T-helper 1 cell treated with Interleukin-12 subunit alpha and Interleukin-12 subunit beta and Interleukin-4 antibody, amounts not matched to agents 30 μg/mL and 1 μg/mL, for 36 hours (primary cell): Measurements from ENCODE around the gene RAP1GAP2.

ENCODE experiments used
- H3K27ac Mint-ChIP-seq: one replicate; pipeline ENCODE4 v1.8.0; 2021; ENCODE audit warnings: mild to moderate bottlenecking, mixed read lengths
- H3K27me3 Mint-ChIP-seq: one replicate; pipeline ENCODE4 v1.8.0; 2021; ENCODE audit warnings: low read depth, mixed read lengths
- H3K36me3 Mint-ChIP-seq: one replicate; pipeline ENCODE4 v1.8.0; 2021; ENCODE audit warnings: low read depth, mixed read lengths
- H3K4me1 Mint-ChIP-seq: one replicate; pipeline ENCODE4 v1.8.0; 2021; ENCODE audit warnings: low read depth, mixed read lengths
- H3K4me3 Mint-ChIP-seq: one replicate; pipeline ENCODE4 v1.8.0; 2021; ENCODE audit warnings: mild to moderate bottlenecking, moderate library complexity, mixed read lengths
- H3K9me3 Mint-ChIP-seq: one replicate; pipeline ENCODE4 v1.8.0; 2021; ENCODE audit warnings: mixed read lengths

The RAP1GAP2 gene

GRCh38 chr17:2797637-2798036 is 1.4 kb downstream of the RAP1GAP2 start:
- Mint-ChIP-seq H3K36me3 (peaks cover 16% of the 10 kb centered on the region), H3K4me3 (peak overlapping the region; percentile 86), H3K27me3 (peaks cover 9% of the 10 kb centered on the region), H3K27ac (peak overlapping the region; percentile 8), H3K4me1 (peaks cover 56% of the 10 kb centered on the region), H3K9me3 (no peaks in the 10 kb centered on the region)

- Mint-ChIP-seq H3K27ac (no peak overlapping the region), H3K27me3 (peaks cover 9% of the 10 kb centered on the region), H3K4me3 (no peak overlapping the region)
Observed at GRCh38 chr17:2798188-2798587, 1.9 kb downstream of the RAP1GAP2 start.

GRCh38 chr17:2798678-2799077 is 2.4 kb downstream of the RAP1GAP2 start:
- Mint-ChIP-seq H3K27me3 (peaks cover 9% of the 10 kb centered on the region), H3K36me3 (peaks cover 22% of the 10 kb centered on the region), H3K4me1 (peaks cover 52% of the 10 kb centered on the region), H3K27ac (no peak overlapping the region), H3K4me3 (no peak overlapping the region), H3K9me3 (no peaks in the 10 kb centered on the region)

More at GRCh38 chr17:2798188-2798587, 1.9 kb downstream of the RAP1GAP2 start:
- Mint-ChIP-seq H3K36me3 (peaks cover 21% of the 10 kb centered on the region), H3K4me1 (peaks cover 56% of the 10 kb centered on the region), H3K9me3 (no peaks in the 10 kb centered on the region)

- H3K27ac Mint-ChIP-seq: no peak overlapping the region
- no peaks in the 10 kb centered on the region for H3K9me3 Mint-ChIP-seq
- peaks cover 6% of the 10 kb centered on the region for H3K27me3 Mint-ChIP-seq
- no peak overlapping the region for H3K4me3 Mint-ChIP-seq
- H3K36me3 Mint-ChIP-seq: peaks cover 21% of the 10 kb centered on the region
- H3K4me1 Mint-ChIP-seq: peaks cover 43% of the 10 kb centered on the region
Observed at GRCh38 chr17:2799653-2800052, 3.4 kb downstream of the RAP1GAP2 start.

GRCh38 chr17:2800367-2800766 is 4.1 kb downstream of the RAP1GAP2 start:
- H3K9me3 Mint-ChIP-seq: no peaks in the 10 kb centered on the region
- peaks cover 6% of the 10 kb centered on the region for H3K27me3 Mint-ChIP-seq
- H3K4me3 Mint-ChIP-seq: no peak overlapping the region
- no peak overlapping the region for H3K27ac Mint-ChIP-seq
- H3K4me1 Mint-ChIP-seq: peaks cover 39% of the 10 kb centered on the region
- H3K36me3 Mint-ChIP-seq: peaks cover 21% of the 10 kb centered on the region

- Mint-ChIP-seq H3K27ac (no peak overlapping the region), H3K27me3 (peaks cover 6% of the 10 kb centered on the region), H3K4me1 (peaks cover 24% of the 10 kb centered on the region), H3K9me3 (no peaks in the 10 kb centered on the region), H3K4me3 (no peak overlapping the region), H3K36me3 (peaks cover 21% of the 10 kb centered on the region)
Observed at GRCh38 chr17:2801841-2802240, 5.6 kb downstream of the RAP1GAP2 start.

GRCh38 chr17:2802574-2802973 is 6.3 kb downstream of the RAP1GAP2 start:
- H3K4me3 Mint-ChIP-seq: no peak overlapping the region
- peaks cover 11% of the 10 kb centered on the region for H3K27me3 Mint-ChIP-seq
- peaks cover 21% of the 10 kb centered on the region for H3K36me3 Mint-ChIP-seq
- peaks cover 20% of the 10 kb centered on the region for H3K4me1 Mint-ChIP-seq
- H3K9me3 Mint-ChIP-seq: no peaks in the 10 kb centered on the region
- H3K27ac Mint-ChIP-seq: no peak overlapping the region

GRCh38 chr17:2803386-2803785 is 7.1 kb downstream of the RAP1GAP2 start:
- Mint-ChIP-seq H3K9me3 (no peaks in the 10 kb centered on the region), H3K4me1 (peaks cover 12% of the 10 kb centered on the region), H3K27ac (no peak overlapping the region), H3K27me3 (peaks cover 11% of the 10 kb centered on the region), H3K4me3 (no peak overlapping the region), H3K36me3 (peaks cover 21% of the 10 kb centered on the region)

GRCh38 chr17:2803971-2804370 is 7.7 kb downstream of the RAP1GAP2 start:
- Mint-ChIP-seq H3K36me3 (peaks cover 19% of the 10 kb centered on the region), H3K4me3 (no peak overlapping the region), H3K9me3 (no peaks in the 10 kb centered on the region), H3K4me1 (peaks cover 10% of the 10 kb centered on the region), H3K27me3 (peaks cover 15% of the 10 kb centered on the region), H3K27ac (no peak overlapping the region)

- Mint-ChIP-seq H3K36me3 (peaks cover 18% of the 10 kb centered on the region), H3K4me1 (peaks cover 4% of the 10 kb centered on the region), H3K4me3 (no peak overlapping the region), H3K9me3 (no peaks in the 10 kb centered on the region), H3K27me3 (peaks cover 15% of the 10 kb centered on the region), H3K27ac (no peak overlapping the region)
Observed at GRCh38 chr17:2804912-2805311, 8.7 kb downstream of the RAP1GAP2 start.

GRCh38 chr17:2805961-2806360 is 9.7 kb downstream of the RAP1GAP2 start:
- no peak overlapping the region for H3K27ac Mint-ChIP-seq
- peaks cover 15% of the 10 kb centered on the region for H3K27me3 Mint-ChIP-seq
- H3K4me3 Mint-ChIP-seq: no peak overlapping the region
- H3K36me3 Mint-ChIP-seq: peaks cover 14% of the 10 kb centered on the region
- H3K4me1 Mint-ChIP-seq: peaks cover 6% of the 10 kb centered on the region
- no peaks in the 10 kb centered on the region for H3K9me3 Mint-ChIP-seq

GRCh38 chr17:2808367-2809335 is 12.4 kb downstream of the RAP1GAP2 start:
- Mint-ChIP-seq H3K4me1 (peaks cover 14% of the 10 kb centered on the region), H3K4me3 (no peak overlapping the region), H3K27me3 (peaks cover 24% of the 10 kb centered on the region), H3K9me3 (no peaks in the 10 kb centered on the region), H3K27ac (no peak overlapping the region), H3K36me3 (peaks cover 5% of the 10 kb centered on the region)

GRCh38 chr17:2809337-2809736 is 13.1 kb downstream of the RAP1GAP2 start:
- Mint-ChIP-seq H3K27me3 (peaks cover 27% of the 10 kb centered on the region), H3K27ac (no peak overlapping the region), H3K4me1 (peaks cover 20% of the 10 kb centered on the region), H3K4me3 (no peak overlapping the region), H3K9me3 (no peaks in the 10 kb centered on the region), H3K36me3 (peaks cover 4% of the 10 kb centered on the region)

GRCh38 chr17:2814049-2814448 is 17.8 kb downstream of the RAP1GAP2 start:
- H3K27ac Mint-ChIP-seq: peak overlapping the region; percentile 75
- H3K9me3 Mint-ChIP-seq: no peaks in the 10 kb centered on the region
- H3K27me3 Mint-ChIP-seq: peaks cover 22% of the 10 kb centered on the region
- peak overlapping the region; percentile 65 for H3K4me3 Mint-ChIP-seq
- peaks cover 5% of the 10 kb centered on the region for H3K36me3 Mint-ChIP-seq
- peaks cover 31% of the 10 kb centered on the region for H3K4me1 Mint-ChIP-seq
